ENCODE measurements around the gene SPOCK1.

GRCh38 chr5:137096149-137097103 lies 402.7 kb downstream of the SPOCK1 start:
- TF ChIP-seq ZBTB43 (CRISPR knock-in tag; IDR thresholded peaks at IDR 0.05), result no peak
- TF ChIP-seq CTCF (IDR thresholded peaks at IDR 0.05 in 2 of 3, conservative IDR thresholded peaks at IDR 0.05 in 1 of 3; ENCODE audit: insufficient read depth in 2 of 3, low read depth in 1 of 3, low read length in 3 of 3), result no peak
- TF ChIP-seq TBP (optimal IDR thresholded peaks at IDR 0.05; ENCODE audit: low read depth, low read length), result no peak
